ENCODE measurements around the gene FAT1.

FAT1 gene

GRCh38 chr4:186551849-186552248 lies 171.8 kb downstream of the FAT1 start:
- Histone ChIP-seq H3K27me3 (peaks cover 0 to 44% of the 10 kb centered on the region in 2 donors), H3K36me3 (no peaks in the 10 kb centered on the region), H3K9me3 (no peaks in the 10 kb centered on the region), H3K4me1 (peaks cover 0 to 14% (median 13%) of the 10 kb centered on the region in 4 donors), H3K27ac (no peak overlapping the region), H3K4me3 (no peak overlapping the region)
- TF ChIP-seq CTCF (IDR thresholded peaks at IDR 0.05) = no peak
- intact Hi-C loops (cut with DNase I; ENCODE audit: low total_unique reads) = no loop called here
- DNase-seq = no peak

DNA sequence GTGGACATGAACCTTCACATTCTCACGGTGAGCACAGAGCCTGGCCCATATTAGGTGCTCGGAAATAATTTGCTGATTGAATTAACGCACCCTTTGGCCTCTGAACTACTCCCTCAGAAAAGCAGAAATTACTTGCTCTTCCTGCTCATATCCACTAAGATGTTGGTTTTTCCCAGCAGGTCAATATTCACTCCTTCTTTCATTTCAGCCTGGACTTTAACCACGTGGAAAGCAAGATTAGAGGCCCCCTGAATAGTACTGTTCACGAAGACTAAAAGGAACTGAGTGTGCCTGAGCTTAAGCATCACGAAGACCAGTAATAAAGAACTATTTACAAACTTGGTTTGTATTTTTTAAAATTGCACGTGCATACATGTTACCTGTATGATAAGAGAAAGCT lies 178.2 kb downstream of the FAT1 start:
- no peak overlapping the region for H3K4me3 ChIP-seq
- intact Hi-C loops (cut with DNase I; ENCODE audit: low total_unique reads) = no loop called here
- H3K9me3 ChIP-seq = no peaks in the 10 kb centered on the region
- no peaks in the 10 kb centered on the region for H3K4me1 ChIP-seq
- no peaks in the 10 kb centered on the region for H3K36me3 ChIP-seq
- no peaks in the 10 kb centered on the region for H3K27me3 ChIP-seq
- no peak for TF ChIP-seq CTCF (IDR thresholded peaks at IDR 0.05)
- H3K27ac ChIP-seq = no peak overlapping the region
- no peak for DNase-seq

- H3K9me3 ChIP-seq = peaks cover 0 to 6% (median 0%) of the 10 kb centered on the region in 3 donors
- H3K4me1 ChIP-seq = no peaks in the 10 kb centered on the region
- H3K4me3 ChIP-seq = no peak overlapping the region
- intact Hi-C loops (cut with DNase I; ENCODE audit: low total_unique reads) = no loop called here
- no peaks in the 10 kb centered on the region for H3K27me3 ChIP-seq
- H3K36me3 ChIP-seq = no peaks in the 10 kb centered on the region
- no peak overlapping the region for H3K27ac ChIP-seq
- no peak for TF ChIP-seq CTCF (IDR thresholded peaks at IDR 0.05)
- DNase-seq = no peak
Observed at GRCh38 chr4:186543206-186543605, 180.4 kb downstream of the FAT1 start.

- Histone ChIP-seq H3K4me1 (no peaks in the 10 kb centered on the region), H3K4me3 (no peak overlapping the region), H3K27ac (no peak overlapping the region), H3K36me3 (no peaks in the 10 kb centered on the region), H3K9me3 (peaks cover 0 to 6% (median 0%) of the 10 kb centered on the region in 3 donors), H3K27me3 (no peaks in the 10 kb centered on the region)
- no peak for DNase-seq
- TF ChIP-seq CTCF (IDR thresholded peaks at IDR 0.05) = no peak
- intact Hi-C loops (cut with DNase I; ENCODE audit: low total_unique reads) = no loop called here
Observed at GRCh38 chr4:186541801-186542200, 181.9 kb downstream of the FAT1 start.

GRCh38 chr4:186537843-186538521 lies 185.7 kb downstream of the FAT1 start:
- no peak for TF ChIP-seq CTCF (IDR thresholded peaks at IDR 0.05)
- DNase-seq = no peak
- Histone ChIP-seq H3K9me3 (peaks cover 0 to 6% (median 0%) of the 10 kb centered on the region in 3 donors), H3K27me3 (no peaks in the 10 kb centered on the region), H3K4me3 (no peak overlapping the region), H3K27ac (no peak overlapping the region), H3K36me3 (no peaks in the 10 kb centered on the region), H3K4me1 (no peaks in the 10 kb centered on the region)
- intact Hi-C loops (cut with DNase I; ENCODE audit: low total_unique reads) = no loop called here
